IMR-90 (cell line): ENCODE results near the gene COL5A3. TPM values are rescaled to one million over a fixed set of nuclear protein-coding genes. Genes with fewer than 3 reads are reported as not detected.
A peak's percentile ranks its signal among the peaks of the same experiment; 100 is the strongest.
"Not testable (repeated sequence)": the region's sequence is repeated elsewhere in the genome, so short reads cannot be mapped to it uniquely, and the experiment has no call there.

Source experiments
- ATAC-seq: fragments of 200-7000 bp; cut with Tn5 transposase; 2 replicates; pipeline ENCODE4 v1.9.1; 2020; ENCODE audit warnings: low read depth, mild to moderate bottlenecking, moderate library complexity
- BruUV-seq: library from RNA; stranded (reverse); fragments of 400-500 nt; replicated peaks from 2 replicates; lab custom pipeline; 2021; lab: Mats Ljungman, UMichigan
- CTCF ChIA-PET: fragments of 300-600 bp; formaldehyde crosslinking; extraction: SDS; loops from one replicate; lab custom pipeline; 2021; ENCODE audit warnings: antibody characterized with exemption; lab: Yijun Ruan, JAX
- POLR2A ChIA-PET: fragments of 300-600 bp; sonication (Branson Sonifier 250); formaldehyde crosslinking; loops from one replicate; lab custom pipeline; 2022; ENCODE audit warnings: antibody characterized with exemption; ENCODE audit not compliant: unreplicated experiment; lab: Charles Lee
- DNase-seq: peaks from one replicate; pipeline ENCODE4 v3.0.0; 2013
- H2AFZ ChIP-seq: replicated peaks from 2 replicates; pipeline ENCODE3; 2013; ENCODE audit warnings: low read length, mild to moderate bottlenecking; ENCODE audit not compliant: poor library complexity
- H2AK5ac ChIP-seq: 2 replicates; pipeline ENCODE4 v1.6.1; 2013; ENCODE audit warnings: low read depth, low read length, inconsistent platforms
- H2AK9ac ChIP-seq: replicated peaks from 2 replicates; pipeline ENCODE3; 2013; ENCODE audit warnings: mild to moderate bottlenecking, low read depth, low read length, moderate library complexity; ENCODE audit not compliant: poor library complexity
- H2BK120ac ChIP-seq: 2 replicates; pipeline ENCODE4 v1.6.1; 2013; ENCODE audit warnings: low read depth, low read length, inconsistent platforms
- H2BK15ac ChIP-seq: 3 replicates; pipeline ENCODE4 v1.6.1; 2013; ENCODE audit warnings: low read depth, low read length, inconsistent platforms
- H2BK20ac ChIP-seq: 2 replicates; pipeline ENCODE4 v1.6.1; 2013; ENCODE audit warnings: low read depth, mild to moderate bottlenecking, inconsistent platforms, low read length, moderate library complexity
- H2BK5ac ChIP-seq: 2 replicates; pipeline ENCODE4 v1.6.1; 2013; ENCODE audit warnings: mild to moderate bottlenecking, low read depth, low read length, inconsistent platforms; ENCODE audit not compliant: poor library complexity, severe bottlenecking
- H3K14ac ChIP-seq: replicated peaks from 2 replicates; pipeline ENCODE4 v1.6.1; 2013; ENCODE audit warnings: low read depth, low read length, inconsistent platforms
- H3K18ac ChIP-seq: 2 replicates; pipeline ENCODE4 v1.6.1; 2013; ENCODE audit warnings: low read depth, low read length, control low read depth
- H3K23ac ChIP-seq: 2 replicates; pipeline ENCODE4 v1.6.1; 2013; ENCODE audit warnings: low read depth, low read length, inconsistent platforms
- H3K27ac ChIP-seq: 2 replicates; pipeline ENCODE4 v1.5.1; 2013; ENCODE audit warnings: mild to moderate bottlenecking, control low read depth, low read length; ENCODE audit not compliant: insufficient read depth
- H3K27me3 ChIP-seq: 2 replicates; pipeline ENCODE4 v1.6.1; 2013; ENCODE audit warnings: low read length; ENCODE audit not compliant: control insufficient read depth, insufficient read depth
- H3K36me3 ChIP-seq: 2 replicates; pipeline ENCODE4 v1.6.1; 2013; ENCODE audit warnings: low read length, mixed read lengths; ENCODE audit not compliant: control insufficient read depth, insufficient read depth
- H3K4ac ChIP-seq: 2 replicates; pipeline ENCODE4 v1.6.1; 2013; ENCODE audit warnings: low read depth, low read length, inconsistent platforms
- H3K4me1 ChIP-seq: 2 replicates; pipeline ENCODE4 v1.6.1; 2013; ENCODE audit warnings: low read length, mixed read lengths; ENCODE audit not compliant: control insufficient read depth, insufficient read depth
- H3K4me2 ChIP-seq: 2 replicates; pipeline ENCODE4 v1.6.1; 2013; ENCODE audit warnings: low read depth, mild to moderate bottlenecking, control low read depth, low read length, moderate library complexity
- H3K4me3 ChIP-seq: 2 replicates; pipeline ENCODE4 v1.5.1; 2013; ENCODE audit warnings: low read depth, mild to moderate bottlenecking, control low read depth, low read length, moderate library complexity; ENCODE audit not compliant: insufficient read depth
- H3K56ac ChIP-seq: 2 replicates; pipeline ENCODE4 v1.6.1; 2013; ENCODE audit warnings: low read length, inconsistent platforms; ENCODE audit not compliant: insufficient read depth; ENCODE audit errors: extremely low read depth
- H3K79me1 ChIP-seq, 2 experiments: 2 replicates each; pipeline ENCODE4 v1.6.1; 2013; ENCODE audit warnings: low read length in 2 of 2, inconsistent platforms in 1 of 2, low read depth in 1 of 2
- H3K9ac ChIP-seq: 2 replicates; pipeline ENCODE4 v1.6.1; 2013; ENCODE audit warnings: low read depth, low read length, control low read depth
- H3K9me1 ChIP-seq: 2 replicates; pipeline ENCODE4 v1.6.1; 2013; ENCODE audit warnings: low read length, inconsistent platforms; ENCODE audit not compliant: insufficient read depth
- H3K9me3 ChIP-seq: 2 replicates; pipeline ENCODE4 v1.6.1; 2013; ENCODE audit warnings: low read length; ENCODE audit not compliant: control insufficient read depth, insufficient read depth
- H4K20me1 ChIP-seq: 2 replicates; pipeline ENCODE4 v1.6.1; 2013; ENCODE audit warnings: low read length, inconsistent platforms; ENCODE audit not compliant: insufficient read depth
- H4K5ac ChIP-seq: 2 replicates; pipeline ENCODE4 v1.6.1; 2013; ENCODE audit warnings: mild to moderate bottlenecking, low read depth, low read length, control low read depth
- H4K8ac ChIP-seq, 2 experiments: 2 replicates each; pipeline ENCODE4 v1.6.1; 2013; ENCODE audit warnings: low read depth in 2 of 2, low read length in 2 of 2, control low read depth in 1 of 2, inconsistent platforms in 1 of 2
- H4K91ac ChIP-seq: 2 replicates; pipeline ENCODE4 v1.6.1; 2013; ENCODE audit warnings: low read depth, low read length, inconsistent platforms; ENCODE audit not compliant: insufficient read depth
- CEBPB ChIP-seq: IDR thresholded peaks from 2 replicates; pipeline ENCODE4 v1.6.1; 2012; ENCODE audit warnings: low read depth, low read length, improper control_type of control experiment
- WGBS, 2 experiments: methylation state at CpG; one replicate each; pipeline versions ENCODE4 v1.1.5 to v1.1.7; 2013; ENCODE audit warnings: missing lambda C conversion rate in 2 of 2; ENCODE audit not compliant: insufficient read length in 1 of 2; ENCODE audit errors: extremely low coverage in 2 of 2; 5-methylcytosine and 5-hydroxymethylcytosine counted together
- dilution Hi-C: fragments of 300-500 bp; cut with HindIII; formaldehyde crosslinking; loops from one replicate; pipeline ENCODE4 v1.14.3; 2018; ENCODE audit warnings: low sequenced_read_pairs; ENCODE audit not compliant: unreplicated experiment
- in situ Hi-C: fragments of 300-500 bp; cut with MboI; formaldehyde crosslinking; loops from 3 replicates; pipeline ENCODE4 v1.14.3; 2019; ENCODE audit warnings: low sequenced_read_pairs, inconsistent platforms, mixed read lengths
- intact Hi-C: fragments of 100-400 bp; cut with micrococcal nuclease; formaldehyde crosslinking; loops from 2 replicates; pipeline ENCODE4 v1.10.0; 2022
- polyA plus RNA-seq, 3 experiments: library from polyadenylated mRNA; depleted of rRNA; stranded (reverse); fragments of >200 nt; gene quantifications; 2 replicates each; pipeline ENCODE4 v1.2.3, GENCODE V29; 2012; ENCODE audit warnings: low replicate concordance in 1 of 3
- total RNA-seq: library from RNA; depleted of rRNA; stranded (reverse); fragments of >200 nt; gene quantifications from 2 replicates; pipeline ENCODE4 v1.2.3, GENCODE V29; 2012

The COL5A3 gene
- total and polyA plus RNA-seq, 2 of the 4 experiments (the other 2 are of a cell fraction): 0.54 to 1.5 TPM

DNA sequence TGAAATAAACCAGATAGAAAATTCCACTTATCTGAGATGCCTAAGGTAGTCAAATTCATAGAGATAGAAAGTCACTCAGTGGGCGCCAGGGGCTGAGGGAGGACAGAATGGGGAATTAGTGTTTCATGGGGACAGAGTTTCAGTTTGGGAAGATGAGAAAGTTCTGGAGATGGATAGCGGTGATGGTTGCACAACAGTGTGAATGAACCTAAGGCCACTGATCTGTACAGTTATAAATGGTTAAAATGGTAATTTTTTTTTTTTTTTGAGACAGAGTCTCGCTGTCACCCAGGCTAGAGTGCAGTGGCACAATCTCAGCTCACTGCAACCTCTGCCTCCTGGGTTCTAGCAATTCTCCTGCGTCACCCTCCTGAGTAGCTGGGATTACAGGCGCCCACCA is 12.8 kb upstream of the COL5A3 start:
- H2BK120ac ChIP-seq, H2AFZ ChIP-seq, H3K18ac ChIP-seq, H2BK5ac ChIP-seq, H3K9ac ChIP-seq, H4K20me1 ChIP-seq, in situ Hi-C loops, BruUV-seq, H2BK20ac ChIP-seq, H3K4me2 ChIP-seq, H3K79me1 ChIP-seq, DNase-seq, H4K91ac ChIP-seq, H3K9me3 ChIP-seq, H3K4ac ChIP-seq, dilution Hi-C loops, H4K5ac ChIP-seq, H2AK9ac ChIP-seq, H4K8ac ChIP-seq, ATAC-seq, H2BK15ac ChIP-seq, H3K9me1 ChIP-seq, CTCF ChIA-PET, H3K36me3 ChIP-seq, H3K14ac ChIP-seq, H3K27me3 ChIP-seq, H3K4me3 ChIP-seq, H2AK5ac ChIP-seq, H3K23ac ChIP-seq, H3K27ac ChIP-seq, POLR2A ChIA-PET, H3K56ac ChIP-seq, H3K4me1 ChIP-seq: not testable (repeated sequence)
- intact Hi-C loops: loop anchor here (10.0 kb wide), 1 partner anchor 232 kb away; the partner anchor contains the start of gene MRPL4
- peak; percentile 9; the same call in 1 of the 2 replicates for TF ChIP-seq CEBPB
- WGBS, 2 experiments: 93% methylated on average over 2 of the region's 5 CpGs; no CpG with 5 or more reads in 1 of the 2 experiments
